Ishikawa (cell line): Measurements from ENCODE around the gene GLP2R.

Experiments used
- CEBPB ChIP-seq: IDR thresholded peaks from 2 replicates; pipeline ENCODE4 v1.6.1; 2012
- CREB1 ChIP-seq: IDR thresholded peaks from 2 replicates; pipeline ENCODE4 v1.6.1; 2012; ENCODE audit warnings: low read depth
- EP300 ChIP-seq: IDR thresholded peaks from 2 replicates; pipeline ENCODE4 v1.6.1; 2012; ENCODE audit warnings: borderline replicate concordance
- RAD21 ChIP-seq: IDR thresholded peaks from 2 replicates; pipeline ENCODE4 v1.6.1; 2012; ENCODE audit warnings: low read depth
- TAF1 ChIP-seq: IDR thresholded peaks from 2 replicates; pipeline ENCODE4 v1.6.1; 2012; ENCODE audit warnings: low read depth, mild to moderate bottlenecking
- TEAD4 ChIP-seq: IDR thresholded peaks from 2 replicates; pipeline ENCODE4 v1.6.1; 2012
- TF ChIP-seq, protein P1 (sequence below): IDR thresholded peaks from 2 replicates; pipeline ENCODE4 v1.6.1; 2012

DNA sequence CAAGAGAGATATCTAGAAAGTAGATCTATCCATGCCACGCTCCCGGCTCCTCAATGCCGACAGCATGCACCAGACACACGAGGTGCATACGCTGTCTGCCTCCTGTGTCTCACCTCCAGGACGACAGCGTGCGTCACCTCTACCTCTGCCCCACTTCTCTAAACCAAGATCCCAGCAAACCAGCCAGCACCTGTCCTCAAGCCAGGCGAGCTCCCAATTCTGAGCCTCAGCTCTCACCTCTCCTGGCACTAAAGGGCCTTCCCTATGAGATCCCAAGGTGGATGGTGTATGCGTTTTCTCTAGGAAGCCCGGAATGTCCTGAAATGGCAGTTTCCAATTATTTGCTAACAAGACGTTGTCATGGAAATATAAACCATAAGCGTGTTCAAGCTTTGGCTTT is 115.6 kb downstream of the GLP2R start:
- TF ChIP-seq TEAD4 (no peak), CEBPB (no peak), TAF1 (no peak), EP300 (no peak), CREB1 (no peak), RAD21 (no peak)
- TF ChIP-seq, protein P1, sequence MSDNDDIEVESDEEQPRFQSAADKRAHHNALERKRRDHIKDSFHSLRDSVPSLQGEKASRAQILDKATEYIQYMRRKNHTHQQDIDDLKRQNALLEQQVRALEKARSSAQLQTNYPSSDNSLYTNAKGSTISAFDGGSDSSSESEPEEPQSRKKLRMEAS = no peak
